Upper lobe of left lung (tissue), 6 donors: ENCODE measurements around the gene ZMYND8. TPM values are rescaled to one million over a fixed set of nuclear protein-coding genes. Genes with fewer than 3 reads are reported as not detected.

ENCODE experiments used
- ATAC-seq, 2 donors: fragments of 200-7000 bp; cut with Tn5 transposase; one replicate each; pipeline ENCODE4 v1.9.1; 2022; ENCODE audit warnings: mild to moderate bottlenecking in 2 of 2, moderate library complexity in 2 of 2; ENCODE audit not compliant: low FRiP score in 2 of 2
- DNase-seq, 2 donors: peaks; one replicate each; pipeline ENCODE4 v3.0.0-alpha.2; 2019 to 2020
- H3K27ac ChIP-seq, 4 donors: fragments of 200-600 bp; sonication (generic); one replicate each; pipeline ENCODE4 v1.5.1; 2016 to 2019
- H3K27me3 ChIP-seq, 4 donors: fragments of 200-600 bp; sonication (generic); one replicate each; pipeline ENCODE4 v1.5.1; 2017 to 2019
- H3K36me3 ChIP-seq, 4 donors: fragments of 200-600 bp; sonication (generic); one replicate each; pipeline ENCODE4 v1.5.1; 2016 to 2019
- H3K4me1 ChIP-seq, 4 donors: fragments of 200-600 bp; sonication (generic); one replicate each; pipeline ENCODE4 v1.5.1; 2018 to 2019
- H3K4me3 ChIP-seq, 4 donors: fragments of 200-600 bp; sonication (generic); one replicate each; pipeline ENCODE4 v1.5.1; 2017 to 2019; ENCODE audit warnings: mild to moderate bottlenecking in 2 of 4, moderate library complexity in 1 of 4
- H3K9me3 ChIP-seq, 4 donors: fragments of 200-600 bp; sonication (generic); one replicate each; pipeline ENCODE4 v1.5.1; 2018 to 2019
- CTCF ChIP-seq, 6 experiments: fragments of 450-650 bp in 4 of 6; fragments of 200-600 bp in 2 of 6; sonication (generic) in 2 of 6; IDR thresholded peaks; one replicate each; pipeline ENCODE4 v1.5.1; 2016 to 2019; ENCODE audit warnings: antibody characterized with exemption in 6 of 6
- EP300 ChIP-seq, 4 donors: sonication (generic); formaldehyde crosslinking; IDR thresholded peaks; one replicate each; pipeline ENCODE4 v1.5.1; 2017; ENCODE audit warnings: antibody characterized with exemption in 4 of 4, control low read depth in 2 of 4
- POLR2A ChIP-seq, 4 donors: fragments of 450-650 bp; IDR thresholded peaks; one replicate each; pipeline ENCODE4 v1.5.1; 2016 to 2017; ENCODE audit warnings: antibody characterized with exemption in 4 of 4, mild to moderate bottlenecking in 2 of 4
- POLR2AphosphoS5 ChIP-seq, 2 donors: sonication (generic); formaldehyde crosslinking; IDR thresholded peaks; one replicate each; pipeline ENCODE4 v1.5.1; 2017; ENCODE audit warnings: antibody characterized with exemption in 2 of 2
- WGBS, 2 donors: methylation state at CpG; one replicate each; pipeline ENCODE4 v1.1.5; 2017 to 2018; 5-methylcytosine and 5-hydroxymethylcytosine counted together
- total RNA-seq, 6 donors: library from RNA; depleted of rRNA in 4 of 6; stranded (reverse); fragments of >200 nt in 4 of 6; gene quantifications; one replicate each; pipeline versions ENCODE4 v1.1.0 to v1.2.1, GENCODE V29; 2016 to 2021
- donor health status: DM: no; HTN: no; CAD: no; lungs with moderate emphysema.
- donor health status: DM: no; HTN: yes; CAD: no; lungs with severe emphysema.

Gene ZMYND8
- total RNA-seq, 6 donors from 2014 or later = 24.6 to 120 (median 51.8) TPM

GRCh38 chr20:47303736-47304135 lies 52.8 kb downstream of the ZMYND8 start:
- peaks cover 22 to 26% (median 25%) of the 10 kb centered on the region in 4 donors for H3K4me1 ChIP-seq
- no peak overlapping the region for H3K4me3 ChIP-seq
- DNase-seq (no peak), ATAC-seq (no peak)
- no peaks in the 10 kb centered on the region for H3K9me3 ChIP-seq
- H3K36me3 ChIP-seq = peaks cover 0 to 52% (median 18%) of the 10 kb centered on the region in 4 donors
- peak overlapping the region; percentile 44 to 82 (median 74) for H3K27ac ChIP-seq
- WGBS, 2 donors = 51 to 58% methylated on average over 2 of the region's 2 CpGs
- H3K27me3 ChIP-seq = no peaks in the 10 kb centered on the region
- TF ChIP-seq POLR2A (IDR thresholded peaks at IDR 0.05) (no peak), POLR2AphosphoS5 (IDR thresholded peaks at IDR 0.05) (no peak), CTCF (IDR thresholded peaks at IDR 0.05) (no peak), EP300 (IDR thresholded peaks at IDR 0.05) (no peak)

DNA sequence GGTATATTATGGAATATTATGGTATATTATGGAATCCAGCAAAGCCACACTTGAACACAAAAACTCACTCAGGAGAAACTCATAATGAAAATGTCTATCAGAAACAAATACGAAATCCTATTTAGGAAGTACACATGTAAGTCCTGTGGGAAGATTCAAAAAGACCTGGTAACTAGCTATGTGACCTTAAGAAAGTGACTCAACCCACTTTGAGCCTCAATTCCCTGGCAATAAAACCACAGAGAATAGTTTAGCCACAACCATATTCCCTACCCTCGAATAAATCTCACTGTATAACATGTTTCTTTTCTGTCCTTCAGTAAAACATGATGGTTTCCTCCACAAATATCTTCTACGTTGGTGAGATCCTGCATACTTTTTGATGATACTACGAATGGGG lies 56.4 kb downstream of the ZMYND8 start:
- no peak for TF ChIP-seq POLR2AphosphoS5 (IDR thresholded peaks at IDR 0.05)
- TF ChIP-seq POLR2A (IDR thresholded peaks at IDR 0.05) = no peak
- TF ChIP-seq EP300 (IDR thresholded peaks at IDR 0.05) = no peak
- no peak for TF ChIP-seq CTCF (IDR thresholded peaks at IDR 0.05)
- Histone ChIP-seq H3K27ac (peak overlapping the region in 2 of 4 donors; percentile 5 to 17), H3K4me1 (peaks cover 22 to 32% (median 30%) of the 10 kb centered on the region in 4 donors), H3K4me3 (no peak overlapping the region), H3K36me3 (peaks cover 3 to 56% (median 19%) of the 10 kb centered on the region in 4 donors), H3K27me3 (no peaks in the 10 kb centered on the region), H3K9me3 (no peaks in the 10 kb centered on the region)
- WGBS, 2 donors = 91 to 94% methylated on average over 4 of the region's 4 CpGs
- DNase-seq (no peak), ATAC-seq (no peak)

DNA sequence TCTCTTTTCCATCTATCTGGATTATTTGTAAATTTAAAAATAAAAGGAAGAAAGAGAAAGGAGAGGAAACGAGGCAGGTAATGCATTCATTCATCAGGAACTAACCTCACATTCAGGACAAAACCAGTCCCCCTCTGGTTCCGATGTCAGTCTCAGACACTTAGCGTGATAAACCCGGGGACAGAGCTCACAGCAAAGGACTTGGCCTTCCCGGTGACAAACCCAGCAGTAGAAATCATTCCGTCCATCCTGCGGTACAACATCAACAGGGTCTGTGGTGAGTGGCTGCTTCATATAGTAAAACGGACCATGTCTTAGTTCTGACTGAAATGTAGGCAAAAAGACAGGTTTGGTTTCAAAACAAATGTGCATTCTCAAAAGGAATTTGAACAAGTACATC lies 57.9 kb downstream of the ZMYND8 start:
- no peak overlapping the region for H3K4me3 ChIP-seq
- no peak for ATAC-seq
- TF ChIP-seq POLR2A (IDR thresholded peaks at IDR 0.05) (no peak), EP300 (IDR thresholded peaks at IDR 0.05) (no peak), CTCF (IDR thresholded peaks at IDR 0.05) (no peak), POLR2AphosphoS5 (IDR thresholded peaks at IDR 0.05) (no peak)
- H3K27ac ChIP-seq = no peak overlapping the region
- DNase-seq = no peak
- peaks cover 8 to 67% (median 26%) of the 10 kb centered on the region in 4 donors for H3K36me3 ChIP-seq
- peaks cover 10 to 18% (median 17%) of the 10 kb centered on the region in 4 donors for H3K4me1 ChIP-seq
- no peaks in the 10 kb centered on the region for H3K27me3 ChIP-seq
- 90 to 91% methylated on average over 8 of the region's 8 CpGs for WGBS, 2 donors
- H3K9me3 ChIP-seq = no peaks in the 10 kb centered on the region

- H3K36me3 ChIP-seq = peaks cover 8 to 69% (median 31%) of the 10 kb centered on the region in 4 donors
- H3K27me3 ChIP-seq = no peaks in the 10 kb centered on the region
- H3K4me1 ChIP-seq = peaks cover under 1 to 10% (median 8%) of the 10 kb centered on the region in 4 donors
- DNase-seq (no peak), ATAC-seq (no peak)
- peak overlapping the region in 1 of 4 donors; percentile 5 for H3K27ac ChIP-seq
- H3K9me3 ChIP-seq = no peaks in the 10 kb centered on the region
- H3K4me3 ChIP-seq = no peak overlapping the region
- 96% methylated on average over 4 of the region's 4 CpGs for whole genome bisulfite sequencing, 2 donors
- TF ChIP-seq POLR2A (IDR thresholded peaks at IDR 0.05) = no peak
- TF ChIP-seq CTCF (IDR thresholded peaks at IDR 0.05) = no peak
- no peak for TF ChIP-seq POLR2AphosphoS5 (IDR thresholded peaks at IDR 0.05)
- TF ChIP-seq EP300 (IDR thresholded peaks at IDR 0.05) = no peak
These were observed 58.8 kb downstream of the ZMYND8 start for GRCh38 chr20:47297746-47298145.

DNA sequence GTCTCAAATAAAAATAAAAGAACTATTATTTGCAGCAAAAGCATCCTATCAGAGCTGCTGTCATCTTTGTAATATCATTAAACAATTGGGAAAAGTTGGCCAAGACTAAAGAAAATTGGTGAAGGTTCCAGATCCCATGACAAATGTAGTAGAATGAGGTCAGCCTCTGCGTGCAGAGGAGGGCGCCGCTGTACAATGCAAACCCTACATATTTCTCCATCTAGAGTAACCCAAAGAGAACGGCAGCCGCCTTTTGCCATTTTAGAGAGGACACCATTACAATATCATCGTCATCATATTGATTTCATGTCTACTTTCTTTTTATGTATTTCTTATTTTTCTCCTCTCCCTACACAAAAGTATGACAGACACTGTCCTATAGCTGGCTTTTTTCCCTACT lies 59.5 kb downstream of the ZMYND8 start:
- Histone ChIP-seq H3K4me1 (peaks cover 0 to 7% (median 5%) of the 10 kb centered on the region in 4 donors), H3K27ac (peak overlapping the region in 1 of 4 donors; percentile 33), H3K4me3 (no peak overlapping the region), H3K27me3 (no peaks in the 10 kb centered on the region), H3K9me3 (no peaks in the 10 kb centered on the region), H3K36me3 (peaks cover 8 to 69% (median 36%) of the 10 kb centered on the region in 4 donors)
- no peak for TF ChIP-seq EP300 (IDR thresholded peaks at IDR 0.05)
- TF ChIP-seq POLR2A (IDR thresholded peaks at IDR 0.05) = no peak
- TF ChIP-seq CTCF (IDR thresholded peaks at IDR 0.05) = no peak
- no peak for TF ChIP-seq POLR2AphosphoS5 (IDR thresholded peaks at IDR 0.05)
- ATAC-seq (no peak), DNase-seq (no peak)
- 86 to 91% methylated on average over 6 of the region's 6 CpGs for WGBS, 2 donors
